Measurements from ENCODE around the gene GSTO2.

Gene GSTO2

DNA sequence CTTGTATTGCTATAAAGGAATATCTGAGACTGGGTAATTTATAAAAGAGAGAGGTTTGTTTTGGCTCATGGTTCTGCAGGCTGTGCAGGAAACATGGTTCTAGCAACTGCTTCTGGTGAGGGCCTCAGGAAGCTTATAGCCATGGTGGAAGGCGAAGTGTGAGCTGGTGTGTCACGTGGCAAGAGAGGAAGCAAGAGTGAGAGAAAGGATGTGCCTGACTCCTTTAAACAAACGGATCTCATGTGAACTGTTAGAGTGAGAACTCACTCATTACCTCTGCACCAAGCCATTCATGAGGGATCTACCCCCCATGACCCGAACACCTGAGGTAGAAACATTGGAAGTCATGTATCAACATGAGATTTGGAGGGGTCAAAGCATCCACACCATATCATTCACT is 77.0 kb downstream of the GSTO2 start:
- TF ChIP-seq, protein P1, sequence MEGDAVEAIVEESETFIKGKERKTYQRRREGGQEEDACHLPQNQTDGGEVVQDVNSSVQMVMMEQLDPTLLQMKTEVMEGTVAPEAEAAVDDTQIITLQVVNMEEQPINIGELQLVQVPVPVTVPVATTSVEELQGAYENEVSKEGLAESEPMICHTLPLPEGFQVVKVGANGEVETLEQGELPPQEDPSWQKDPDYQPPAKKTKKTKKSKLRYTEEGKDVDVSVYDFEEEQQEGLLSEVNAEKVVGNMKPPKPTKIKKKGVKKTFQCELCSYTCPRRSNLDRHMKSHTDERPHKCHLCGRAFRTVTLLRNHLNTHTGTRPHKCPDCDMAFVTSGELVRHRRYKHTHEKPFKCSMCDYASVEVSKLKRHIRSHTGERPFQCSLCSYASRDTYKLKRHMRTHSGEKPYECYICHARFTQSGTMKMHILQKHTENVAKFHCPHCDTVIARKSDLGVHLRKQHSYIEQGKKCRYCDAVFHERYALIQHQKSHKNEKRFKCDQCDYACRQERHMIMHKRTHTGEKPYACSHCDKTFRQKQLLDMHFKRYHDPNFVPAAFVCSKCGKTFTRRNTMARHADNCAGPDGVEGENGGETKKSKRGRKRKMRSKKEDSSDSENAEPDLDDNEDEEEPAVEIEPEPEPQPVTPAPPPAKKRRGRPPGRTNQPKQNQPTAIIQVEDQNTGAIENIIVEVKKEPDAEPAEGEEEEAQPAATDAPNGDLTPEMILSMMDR (conservative IDR thresholded peaks at IDR 0.05) = no peak
- no peak for TF ChIP-seq ZFX (IDR thresholded peaks at IDR 0.05)
- no peak overlapping the region for H3K27ac ChIP-seq

DNA sequence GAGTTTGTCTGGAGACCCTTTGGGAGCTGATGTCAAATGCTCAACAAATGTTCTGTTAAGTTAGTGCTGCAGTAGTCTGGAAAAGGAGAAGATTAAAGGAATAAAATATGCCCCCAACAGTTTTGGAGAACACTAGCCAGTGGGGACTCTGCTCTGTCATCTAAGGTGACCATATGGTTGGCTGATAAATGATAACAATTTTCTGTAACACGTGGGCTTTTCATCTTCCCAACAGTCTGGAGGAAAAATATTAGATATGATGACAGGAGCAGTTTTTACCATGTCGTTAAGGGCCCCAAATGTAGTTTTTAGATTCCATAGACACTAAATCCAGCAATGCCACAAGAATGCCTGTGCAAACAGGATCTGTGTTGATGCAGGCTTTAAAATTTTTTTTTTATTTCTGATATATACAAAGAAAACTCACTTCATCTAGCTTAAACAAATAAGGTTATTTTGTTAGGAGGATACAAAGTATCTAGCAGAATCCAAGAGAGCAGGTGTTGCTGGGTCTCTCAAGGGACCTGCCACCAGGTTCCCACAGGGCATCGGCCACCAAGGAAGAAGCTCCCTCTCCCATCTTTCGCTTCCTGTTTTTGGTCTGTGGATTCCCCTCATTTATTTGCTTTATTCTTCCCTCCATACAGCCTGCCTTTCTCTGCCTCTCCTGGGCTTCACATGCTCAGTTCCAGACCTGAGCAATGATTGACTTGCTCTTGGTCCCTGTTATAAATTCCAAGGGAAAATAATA is 78.5 kb downstream of the GSTO2 start:
- H3K27ac ChIP-seq = no peak overlapping the region
- no peak for TF ChIP-seq ZFX (IDR thresholded peaks at IDR 0.05)
- TF ChIP-seq, protein P1 (conservative IDR thresholded peaks at IDR 0.05) = no peak

DNA sequence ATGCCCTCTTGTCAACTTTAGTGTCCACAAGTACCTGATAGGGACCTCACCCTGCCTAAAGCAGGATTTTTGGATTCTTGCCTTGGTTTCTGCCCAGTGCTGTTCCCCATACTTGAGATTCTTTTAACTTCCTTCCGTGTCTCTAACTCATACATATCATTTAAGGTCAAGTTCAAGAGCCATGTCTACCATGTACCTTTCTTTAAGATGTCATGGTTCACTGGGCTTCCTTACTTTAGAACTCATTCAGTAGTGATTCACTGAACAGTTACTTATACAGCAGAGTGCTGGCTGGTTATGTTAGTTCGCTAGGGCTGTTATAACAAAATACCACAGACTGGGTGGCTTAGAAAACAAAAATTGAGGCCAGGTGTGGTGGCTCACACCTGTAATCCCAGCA is 79.6 kb downstream of the GSTO2 start:
- TF ChIP-seq, protein P1 (conservative IDR thresholded peaks at IDR 0.05) = no peak
- TF ChIP-seq ZFX (IDR thresholded peaks at IDR 0.05) = no peak
- H3K27ac ChIP-seq = no peak overlapping the region

DNA sequence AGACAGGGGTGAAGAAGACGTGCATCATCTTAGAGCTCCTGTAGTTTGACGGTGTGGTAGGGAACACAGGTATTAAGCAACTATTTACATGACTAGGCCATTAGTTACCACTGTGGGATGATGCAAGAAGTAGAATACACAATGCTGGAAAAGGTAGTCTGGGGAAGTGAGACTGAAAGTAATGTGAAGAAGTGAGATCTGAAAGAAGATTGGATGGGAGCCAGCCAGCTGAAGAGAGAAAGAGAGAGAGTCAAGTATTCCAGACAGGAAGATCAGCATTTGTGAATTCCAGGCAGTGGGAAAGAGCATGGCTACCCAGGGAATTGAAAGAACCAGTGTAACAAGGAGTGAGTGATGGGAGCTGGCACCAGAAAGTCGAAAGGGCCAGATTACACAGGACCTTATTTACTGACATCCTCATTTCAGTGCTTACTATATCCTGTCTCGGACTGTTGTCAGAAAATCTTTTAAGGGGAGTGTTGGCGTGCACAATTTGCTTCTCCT is 80.7 kb downstream of the GSTO2 start:
- no peak overlapping the region; the same call in 1 of the 2 replicates for H3K27ac ChIP-seq
- TF ChIP-seq, protein P1 (conservative IDR thresholded peaks at IDR 0.05) = no peak
- TF ChIP-seq ZFX (IDR thresholded peaks at IDR 0.05) = no peak

DNA sequence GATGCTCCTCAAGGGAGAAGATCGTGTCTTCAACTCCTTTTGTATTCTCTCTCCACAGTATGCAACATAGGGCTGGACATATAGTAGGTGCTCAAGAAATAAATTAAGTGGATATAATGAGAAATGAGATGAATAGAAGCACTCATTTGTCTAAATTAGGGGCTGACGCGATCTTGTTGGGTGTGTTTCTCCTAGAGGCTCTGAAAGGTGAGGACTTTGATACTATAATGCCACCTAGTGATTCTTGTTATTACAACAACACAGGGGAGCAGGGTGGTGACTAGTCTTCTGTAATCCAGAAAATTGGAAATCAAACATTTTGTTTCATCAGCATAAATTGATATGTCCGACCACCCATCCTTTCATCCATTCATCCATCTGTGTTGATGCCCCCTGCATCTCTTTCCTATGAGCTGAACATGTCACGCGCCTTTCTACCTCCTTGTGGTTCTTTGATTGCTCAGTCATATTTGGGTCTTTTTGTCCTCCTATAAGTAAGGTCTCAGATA is 81.2 kb downstream of the GSTO2 start:
- TF ChIP-seq, protein P1 (conservative IDR thresholded peaks at IDR 0.05) = peak; percentile 84
- TF ChIP-seq ZFX (IDR thresholded peaks at IDR 0.05) = no peak
- H3K27ac ChIP-seq = no peak overlapping the region; the same call in 1 of the 2 replicates

DNA sequence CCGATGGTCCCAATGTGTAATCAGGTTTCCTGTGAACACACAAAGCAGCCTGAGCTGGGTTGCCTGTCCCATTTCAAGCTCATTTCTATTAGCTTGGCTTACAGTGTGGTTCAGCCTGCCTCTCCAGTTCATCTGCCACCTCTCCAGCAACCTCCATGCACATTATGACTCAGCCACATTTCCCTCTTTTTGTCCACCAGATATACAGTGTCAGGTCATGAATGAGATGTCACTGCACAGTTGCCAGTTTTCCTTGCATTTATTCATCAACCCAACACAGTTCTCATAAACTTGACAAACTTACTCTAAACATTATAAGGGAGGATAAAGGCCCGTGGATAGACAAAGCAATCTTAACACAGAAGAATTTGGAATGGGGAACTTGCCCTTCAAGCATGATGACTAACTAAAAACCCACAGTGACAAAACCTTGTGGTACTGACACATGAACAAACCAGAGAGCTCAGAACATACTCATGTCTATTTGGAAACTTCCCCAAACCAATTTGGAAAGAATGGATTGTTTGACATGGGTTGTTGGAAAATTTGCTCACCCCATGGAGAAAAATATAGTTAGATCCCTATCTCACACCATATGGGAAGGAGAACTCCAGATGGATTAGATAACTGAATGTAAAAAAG is 82.2 kb downstream of the GSTO2 start:
- no peak overlapping the region; the same call in 1 of the 2 replicates for H3K27ac ChIP-seq

More for the DNA sequence above, 82.2 kb downstream of the GSTO2 start:
- TF ChIP-seq ZFX (IDR thresholded peaks at IDR 0.05) = no peak
- TF ChIP-seq, protein P1 (conservative IDR thresholded peaks at IDR 0.05) = no peak
